ENCODE results near the gene MYG1. TPM values are rescaled to one million over a fixed set of nuclear protein-coding genes. Genes with fewer than 3 reads are reported as not detected.

The MYG1 gene
- total RNA-seq (2021): 67.2 and 82.5 TPM in 2 replicates
- percentile 78 among the genes with signal in this experiment for Bru-seq, nascent RNA
- percentile 75 among the genes with signal in this experiment for BruChase-seq, experiment 1, labeled RNA remaining after a 2-hour chase
- percentile 82 among the genes with signal in this experiment for BruChase-seq, experiment 2, labeled RNA remaining after a 6-hour chase
- long read RNA-seq, transcript C12orf10-201 (7 exons, 1,192 nt): major isoform, 108 of 128 reads
- long read RNA-seq, partial matches to known transcripts: 12 of 128 reads
- long read RNA-seq, other reads (novel, unspliced or antisense): 3 of 128 reads

- TF ChIP-seq CTCF (conservative IDR thresholded peaks at IDR 0.05) (no peak), EZH2 (IDR thresholded peaks at IDR 0.05; ENCODE audit: low read depth) (no peak)
- Histone ChIP-seq H2AFZ (peak within 1 kb of the TSS; percentile 83), H3K36me3 (ENCODE audit: low read depth) (peaks cover 13% of the 10 kb centered on the region; the same call in 1 of the 2 replicates), H3K4me3 (peak within 1 kb of the TSS; percentile 75), H3K9me2 (ENCODE audit: insufficient read depth) (no peaks in the 10 kb centered on the region), H3K27me3 (ENCODE audit: insufficient read depth, low read depth) (no peaks in the 10 kb centered on the region), H3K27ac (peak within 1 kb of the TSS; percentile 87), H3K4me1 (replicated peaks; ENCODE audit: insufficient read depth) (peaks cover 52% of the 10 kb centered on the region), H3K79me2 (ENCODE audit: low read depth) (peaks cover 59% of the 10 kb centered on the region), H3F3A (ENCODE audit: insufficient read depth, low read depth) (peaks cover 42% of the 10 kb centered on the region), H3K9me3 (ENCODE audit: insufficient read depth, low read depth) (no peaks in the 10 kb centered on the region), H4K20me1 (ENCODE audit: insufficient read depth) (no peaks in the 10 kb centered on the region), H3K4me2 (peak within 1 kb of the TSS; percentile 92)
- DNase-seq: peak; percentile 82 to 84
- CTCF ChIA-PET: interaction anchor here (0.6 to 1.6 kb wide), 2 partner anchors 22 to 48 kb away, joined by 3 to 4 read pairs; partner anchors contain the start of gene AAAS
- intact Hi-C loops (cut with micrococcal nuclease; ENCODE audit: unreplicated experiment): loop anchor here (1.0 to 5.0 kb wide), 3 partner anchors 22 to 247 kb away; partner anchors contain the start of genes AAAS and TNS2
- POLR2A ChIA-PET (ENCODE audit: unreplicated experiment): interaction anchor here (0.6 kb wide), 1 partner anchor 805 kb away, joined by 3 read pairs; no protein-coding TSS in a partner anchor
- no TSS peak for BruUV-seq (replicated peaks)
Observed at GRCh38 chr12:53299454-53300180, at the start of gene MYG1. MYG1 (plus strand) TSS chr12:53299695; CDS start chr12:53299738, 43 bp downstream.

- no peaks in the 10 kb centered on the region for H3K36me3 ChIP-seq (ENCODE audit: low read depth)
- peak overlapping the region; percentile 64 for H3K27ac ChIP-seq
- intact Hi-C loops (cut with micrococcal nuclease; ENCODE audit: unreplicated experiment): loop anchor here (1.0 kb wide), 4 partner anchors 19 to 152 kb away; partner anchors contain the start of gene RARG
- H3K79me2 ChIP-seq (ENCODE audit: low read depth): peaks cover 15% of the 10 kb centered on the region
- TSS peak; percentile 75 for BruUV-seq (replicated peaks)
- no peaks in the 10 kb centered on the region for H4K20me1 ChIP-seq (ENCODE audit: insufficient read depth)
- TF ChIP-seq EZH2 (IDR thresholded peaks at IDR 0.05; ENCODE audit: low read depth) (no peak), CTCF (conservative IDR thresholded peaks at IDR 0.05) (peak; percentile 58)
- H3K27me3 ChIP-seq (ENCODE audit: insufficient read depth, low read depth): no peaks in the 10 kb centered on the region
- H3F3A ChIP-seq (ENCODE audit: insufficient read depth, low read depth): peaks cover 28% of the 10 kb centered on the region
- H3K4me2 ChIP-seq: peak overlapping the region; percentile 95
- H3K4me3 ChIP-seq: peak overlapping the region; percentile 99
- H3K9me3 ChIP-seq (ENCODE audit: insufficient read depth, low read depth): no peaks in the 10 kb centered on the region
- no peaks in the 10 kb centered on the region for H3K9me2 ChIP-seq (ENCODE audit: insufficient read depth)
- CTCF ChIA-PET: interaction anchor here (0.5 to 1.2 kb wide), 9 partner anchors 16 to 61 kb away, joined by 3 to 7 read pairs (median 3); partner anchors contain the start of genes ESPL1 and MYG1
- H2AFZ ChIP-seq: peak overlapping the region; percentile 99
- peaks cover 25% of the 10 kb centered on the region for H3K4me1 ChIP-seq (replicated peaks; ENCODE audit: insufficient read depth)
- POLR2A ChIA-PET (ENCODE audit: unreplicated experiment): interaction anchor here (0.5 to 0.9 kb wide), 4 partner anchors 30 to 756 kb away, joined by 3 to 5 read pairs (median 4); partner anchors contain the start of gene SPRYD3
- peak; percentile 76 to 85 for DNase-seq
Observed at GRCh38 chr12:53251477-53252348, 47.8 kb upstream of the MYG1 start.
